Adrenal gland (tissue), 5 donors: ENCODE data around the gene NUBP1.

ENCODE experiments used
- CTCF ChIP-seq, 6 experiments: fragments of 450-650 bp in 4 of 6; fragments of 200-600 bp in 2 of 6; sonication (generic) in 1 of 6; IDR thresholded peaks; 1 replicate in 5 of 6; 2 replicates in 1 of 6; pipeline versions ENCODE4 v1.5.1 to v1.8.0; 2016 to 2021; ENCODE audit warnings: antibody characterized with exemption in 6 of 6, mild to moderate bottlenecking in 2 of 6, moderate library complexity in 1 of 6
- POLR2A ChIP-seq, 2 donors: fragments of 450-650 bp; IDR thresholded peaks; one replicate each; pipeline ENCODE4 v1.6.1; 2017; ENCODE audit warnings: antibody characterized with exemption in 2 of 2, mild to moderate bottlenecking in 2 of 2, moderate library complexity in 1 of 2
- donor health status: DM: no; HTN: no; CAD: no.

- TF ChIP-seq POLR2A (IDR thresholded peaks at IDR 0.05): no peak
- TF ChIP-seq CTCF (IDR thresholded peaks at IDR 0.05): no peak
Observed at GRCh38 chr16:10751291-10751697, 7.7 kb downstream of the NUBP1 start.
